Motor neuron (in vitro differentiated cells): ENCODE measurements around the gene OTOGL. TPM values are rescaled to one million over a fixed set of nuclear protein-coding genes. Genes with fewer than 3 reads are reported as not detected.
"Not testable (repeated sequence)": the region's sequence is repeated elsewhere in the genome, so short reads cannot be mapped to it uniquely, and the experiment has no call there.

Experiments used
- ATAC-seq, 8 experiments: fragments of 200-7000 bp; cut with Tn5 transposase; replicated peaks in 6 of 8; 2 replicates each; pipeline ENCODE4 v1.8.0; 2021; ENCODE audit warnings: mild to moderate bottlenecking in 8 of 8, moderate library complexity in 8 of 8
- H3K27ac ChIP-seq, 2 donors: fragments of 250-450 bp; sonication (Bioruptor Pico); 2 replicates each; pipeline ENCODE4 v1.9.0; 2021; ENCODE audit warnings: antibody characterized with exemption in 2 of 2, mild to moderate bottlenecking in 2 of 2, moderate library complexity in 1 of 2
- H3K4me1 ChIP-seq, 2 donors: fragments of 250-450 bp; sonication (Bioruptor Pico); replicated peaks in 1 of 2; 2 replicates each; pipeline ENCODE4 v1.6.1; 2021; ENCODE audit warnings: antibody characterized with exemption in 2 of 2, mild to moderate bottlenecking in 2 of 2, moderate library complexity in 1 of 2
- H3K4me3 ChIP-seq, 5 donors: fragments of 250-450 bp; sonication (Bioruptor Pico); 2 replicates each; pipeline ENCODE4 v1.9.0; 2021; ENCODE audit warnings: antibody characterized with exemption in 5 of 5, mild to moderate bottlenecking in 5 of 5, moderate library complexity in 4 of 5
- WGBS, 10 experiments: fragments of 450-650 bp; shearing (Covaris generic); methylation state at CpG; one replicate each; pipeline ENCODE4 v1.0.0; 2022; 5-methylcytosine and 5-hydroxymethylcytosine counted together
- in situ Hi-C, 9 experiments: fragments of 400-800 bp; cut with MboI; loops; one replicate each; pipeline ENCODE4 v1.15.0; 2021; ENCODE audit warnings: low sequenced_read_pairs in 9 of 9, low pct_unique_long_range_greater_than_20kb in 2 of 9; ENCODE audit not compliant: unreplicated experiment in 9 of 9
- total RNA-seq, 8 experiments: library from RNA; unstranded; fragments of 300-600 nt; gene quantifications; 2 replicates each; pipeline versions ENCODE4 v1.2.3 to v1.2.4, GENCODE V29; 2022

Gene OTOGL
- total RNA-seq, 8 experiments from 2014 or later: 0.05 to 6.7 (median 0.42) TPM

- H3K4me3 ChIP-seq, H3K27ac ChIP-seq, ATAC-seq, H3K4me1 ChIP-seq, in situ Hi-C loops: not testable (repeated sequence)
- 67 to 100% (median 82%) methylated on average over 1 to 3 of the region's 26 CpGs; no CpG with 5 or more reads in 6 of the 10 experiments for WGBS, 10 experiments
Observed at GRCh38 chr12:80149547-80150313, 50.4 kb downstream of the OTOGL start.

- WGBS, 10 experiments: 65 to 100% (median 89%) methylated on average over 1 to 2 of the region's 2 CpGs; no CpG with 5 or more reads in 2 of the 10 experiments
- Histone ChIP-seq H3K4me3 (no peak overlapping the region), H3K27ac (no peak overlapping the region), H3K4me1 (no peaks in the 10 kb centered on the region)
- no peak for ATAC-seq
- in situ Hi-C loops: no loop called here
Observed at GRCh38 chr12:80151131-80151530, 51.8 kb downstream of the OTOGL start.

GRCh38 chr12:80154261-80154660, 54.9 kb downstream of the OTOGL start:
- no peaks in the 10 kb centered on the region for H3K4me1 ChIP-seq
- in situ Hi-C loops: no loop called here
- H3K27ac ChIP-seq: no peak overlapping the region
- H3K4me3 ChIP-seq: no peak overlapping the region
- ATAC-seq: no peak
- WGBS, 10 experiments: 0 to 82% (median 31%) methylated on average over 1 of the region's 1 CpG; no CpG with 5 or more reads in 4 of the 10 experiments

- no peak for ATAC-seq
Observed at GRCh38 chr12:80156306-80156705, 57.0 kb downstream of the OTOGL start.

GRCh38 chr12:80157645-80158044, 58.3 kb downstream of the OTOGL start:
- no peak for ATAC-seq
- in situ Hi-C loops: no loop called here
- no peaks in the 10 kb centered on the region for H3K4me1 ChIP-seq
- H3K27ac ChIP-seq: no peak overlapping the region
- 20 to 86% (median 74%) methylated on average over 1 to 2 of the region's 2 CpGs for WGBS, 10 experiments
- H3K4me3 ChIP-seq: no peak overlapping the region

More at GRCh38 chr12:80156306-80156705, 57.0 kb downstream of the OTOGL start:
- in situ Hi-C loops: no loop called here
- no peaks in the 10 kb centered on the region for H3K4me1 ChIP-seq
- H3K27ac ChIP-seq: no peak overlapping the region
- 17 to 100% (median 76%) methylated on average over 1 to 4 of the region's 5 CpGs; no CpG with 5 or more reads in 3 of the 10 experiments for WGBS, 10 experiments
- no peak overlapping the region for H3K4me3 ChIP-seq

GRCh38 chr12:80161612-80162011, 62.3 kb downstream of the OTOGL start:
- H3K4me3 ChIP-seq: no peak overlapping the region
- 2 to 91% (median 69%) methylated on average over 2 to 4 of the region's 4 CpGs; no CpG with 5 or more reads in 1 of the 10 experiments for WGBS, 10 experiments
- in situ Hi-C loops: no loop called here

GRCh38 chr12:80162177-80162576, 62.8 kb downstream of the OTOGL start:
- Histone ChIP-seq H3K4me1 (no peaks in the 10 kb centered on the region), H3K4me3 (no peak overlapping the region), H3K27ac (no peak overlapping the region)
- 14 to 100% (median 66%) methylated on average over 1 to 2 of the region's 2 CpGs for WGBS, 10 experiments
- ATAC-seq: no peak
- in situ Hi-C loops: no loop called here

More at GRCh38 chr12:80161612-80162011, 62.3 kb downstream of the OTOGL start:
- ATAC-seq: peak in 3 of 8 experiments; percentile 42 to 70 (median 64)
- no peak overlapping the region for H3K27ac ChIP-seq
- H3K4me1 ChIP-seq: no peaks in the 10 kb centered on the region

GRCh38 chr12:80165746-80166145, 66.4 kb downstream of the OTOGL start:
- no peaks in the 10 kb centered on the region for H3K4me1 ChIP-seq
- ATAC-seq: peak in 1 of 8 experiments; percentile 65
- in situ Hi-C loops: no loop called here
- H3K4me3 ChIP-seq: no peak overlapping the region
- no peak overlapping the region for H3K27ac ChIP-seq

- H3K4me1 ChIP-seq: no peaks in the 10 kb centered on the region
- WGBS, 10 experiments: 35 to 100% (median 67%) methylated on average over 1 to 2 of the region's 2 CpGs; no CpG with 5 or more reads in 1 of the 10 experiments
- no peak for ATAC-seq
- H3K4me3 ChIP-seq: no peak overlapping the region
- H3K27ac ChIP-seq: no peak overlapping the region
- in situ Hi-C loops: no loop called here
Observed at GRCh38 chr12:80166751-80167150, 67.4 kb downstream of the OTOGL start.

GRCh38 chr12:80168936-80169335, 69.6 kb downstream of the OTOGL start:
- no peaks in the 10 kb centered on the region for H3K4me1 ChIP-seq
- no peak for ATAC-seq
- H3K27ac ChIP-seq: no peak overlapping the region
- H3K4me3 ChIP-seq: no peak overlapping the region
- in situ Hi-C loops: no loop called here

GRCh38 chr12:80170915-80171314, 71.6 kb downstream of the OTOGL start:
- no peak overlapping the region for H3K27ac ChIP-seq
- no peak for ATAC-seq
- in situ Hi-C loops: no loop called here
- H3K4me3 ChIP-seq: no peak overlapping the region
- WGBS, 10 experiments: 0 to 100% (median 54%) methylated on average over 1 to 2 of the region's 2 CpGs
- H3K4me1 ChIP-seq: no peaks in the 10 kb centered on the region

- WGBS, 10 experiments: 53 to 94% (median 73%) methylated on average over 1 to 4 of the region's 5 CpGs; no CpG with 5 or more reads in 3 of the 10 experiments
- no peaks in the 10 kb centered on the region for H3K4me1 ChIP-seq
- no peak overlapping the region for H3K27ac ChIP-seq
- peak in 3 of 8 experiments; percentile 66 to 92 (median 89) for ATAC-seq
- in situ Hi-C loops: no loop called here
- H3K4me3 ChIP-seq: no peak overlapping the region
Observed at GRCh38 chr12:80173083-80173864, 73.9 kb downstream of the OTOGL start.

GRCh38 chr12:80175307-80175930, 76.1 kb downstream of the OTOGL start:
- 45 to 100% (median 98%) methylated on average over 1 to 2 of the region's 2 CpGs; no CpG with 5 or more reads in 2 of the 10 experiments for WGBS, 10 experiments
- H3K4me3 ChIP-seq: no peak overlapping the region
- H3K27ac ChIP-seq: no peak overlapping the region
- in situ Hi-C loops: loop anchor here in 4 of 9 experiments (25.0 kb wide), 3 partner anchors 238 to 613 kb away; partner anchors contain the start of gene PPP1R12A (in 1 of the 4)
- ATAC-seq: no peak
- no peaks in the 10 kb centered on the region for H3K4me1 ChIP-seq
